Breast epithelium (tissue), 3 donors: ENCODE data around the gene WDTC1.

Source experiments
- POLR2A ChIP-seq: fragments of 450-650 bp; IDR thresholded peaks from one replicate; pipeline ENCODE4 v1.6.1; 2016; ENCODE audit warnings: antibody characterized with exemption, mild to moderate bottlenecking, moderate library complexity
- POLR2AphosphoS5 ChIP-seq, 3 donors: sonication (generic); formaldehyde crosslinking; IDR thresholded peaks; one replicate each; pipeline ENCODE4 v1.6.1; 2017; ENCODE audit warnings: antibody characterized with exemption in 3 of 3
- TF ChIP-seq, protein P1 (sequence below), 3 donors: fragments of 450-650 bp; IDR thresholded peaks; one replicate each; pipeline ENCODE4 v1.5.1; 2016 to 2017; ENCODE audit warnings: antibody characterized with exemption in 3 of 3, mild to moderate bottlenecking in 3 of 3, moderate library complexity in 3 of 3

- TF ChIP-seq, protein P1, sequence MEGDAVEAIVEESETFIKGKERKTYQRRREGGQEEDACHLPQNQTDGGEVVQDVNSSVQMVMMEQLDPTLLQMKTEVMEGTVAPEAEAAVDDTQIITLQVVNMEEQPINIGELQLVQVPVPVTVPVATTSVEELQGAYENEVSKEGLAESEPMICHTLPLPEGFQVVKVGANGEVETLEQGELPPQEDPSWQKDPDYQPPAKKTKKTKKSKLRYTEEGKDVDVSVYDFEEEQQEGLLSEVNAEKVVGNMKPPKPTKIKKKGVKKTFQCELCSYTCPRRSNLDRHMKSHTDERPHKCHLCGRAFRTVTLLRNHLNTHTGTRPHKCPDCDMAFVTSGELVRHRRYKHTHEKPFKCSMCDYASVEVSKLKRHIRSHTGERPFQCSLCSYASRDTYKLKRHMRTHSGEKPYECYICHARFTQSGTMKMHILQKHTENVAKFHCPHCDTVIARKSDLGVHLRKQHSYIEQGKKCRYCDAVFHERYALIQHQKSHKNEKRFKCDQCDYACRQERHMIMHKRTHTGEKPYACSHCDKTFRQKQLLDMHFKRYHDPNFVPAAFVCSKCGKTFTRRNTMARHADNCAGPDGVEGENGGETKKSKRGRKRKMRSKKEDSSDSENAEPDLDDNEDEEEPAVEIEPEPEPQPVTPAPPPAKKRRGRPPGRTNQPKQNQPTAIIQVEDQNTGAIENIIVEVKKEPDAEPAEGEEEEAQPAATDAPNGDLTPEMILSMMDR (IDR thresholded peaks at IDR 0.05): no peak
- TF ChIP-seq POLR2A (no peak), POLR2AphosphoS5 (IDR thresholded peaks at IDR 0.05) (no peak)
These were observed 102.3 kb downstream of the WDTC1 start for GRCh38 chr1:27336756-27337155.
